KMS-11 (cell line): ENCODE results near the gene GPR160.

Source experiments
- H2AFZ ChIP-seq: fragments of 200-600 bp; sonication (generic); 2 replicates; pipeline ENCODE4 v1.6.1; 2016; ENCODE audit warnings: antibody characterized with exemption, mixed run types, low read depth
- H3K27ac ChIP-seq: fragments of 200-600 bp; sonication (generic); 2 replicates; pipeline ENCODE4 v1.6.1; 2016; ENCODE audit warnings: mild to moderate bottlenecking, mixed run types
- H3K27me3 ChIP-seq: fragments of 200-600 bp; sonication (generic); 2 replicates; pipeline ENCODE4 v1.6.1; 2017; ENCODE audit warnings: mild to moderate bottlenecking, low read depth, mixed run types, moderate library complexity; ENCODE audit not compliant: insufficient read depth
- H3K36me3 ChIP-seq: fragments of 200-600 bp; sonication (generic); 2 replicates; pipeline ENCODE4 v1.6.1; 2017; ENCODE audit warnings: mild to moderate bottlenecking, mixed run types; ENCODE audit not compliant: insufficient read depth
- H3K4me1 ChIP-seq: fragments of 200-600 bp; sonication (generic); 2 replicates; pipeline ENCODE4 v1.6.1; 2016; ENCODE audit warnings: mild to moderate bottlenecking, low read depth, mixed run types; ENCODE audit not compliant: poor library complexity, severe bottlenecking
- H3K4me2 ChIP-seq: fragments of 200-600 bp; sonication (generic); 2 replicates; pipeline ENCODE4 v1.7.0; 2016; ENCODE audit warnings: mild to moderate bottlenecking, mixed run types
- H3K4me3 ChIP-seq: fragments of 200-600 bp; sonication (generic); IDR thresholded peaks from 2 replicates; pipeline ENCODE4 v1.6.1; 2017; ENCODE audit warnings: low read depth, low read length, mixed read lengths; ENCODE audit not compliant: insufficient read depth
- H3K79me2 ChIP-seq: fragments of 200-600 bp; sonication (generic); 2 replicates; pipeline ENCODE4 v1.6.1; 2016; ENCODE audit warnings: low read depth, mixed run types; ENCODE audit not compliant: insufficient read depth
- H3K9ac ChIP-seq: fragments of 200-600 bp; sonication (generic); 2 replicates; pipeline ENCODE4 v1.6.1; 2016; ENCODE audit warnings: mild to moderate bottlenecking, mixed run types
- H4K20me1 ChIP-seq: fragments of 200-600 bp; sonication (generic); 2 replicates; pipeline ENCODE4 v1.6.1; 2016; ENCODE audit warnings: mild to moderate bottlenecking, mixed run types; ENCODE audit not compliant: insufficient read depth
- CTCF ChIP-seq: fragments of 200-600 bp; sonication (generic); conservative IDR thresholded peaks from 2 replicates; pipeline ENCODE4 v1.6.1; 2017; ENCODE audit warnings: low read depth, mild to moderate bottlenecking, antibody characterized with exemption, low read length, moderate library complexity, mixed read lengths

The GPR160 gene

GRCh38 chr3:170000051-170000450, 37.7 kb upstream of the GPR160 start:
- no peak overlapping the region for H3K4me2 ChIP-seq
- H2AFZ ChIP-seq, result no peak overlapping the region
- no peak overlapping the region for H3K9ac ChIP-seq
- H3K79me2 ChIP-seq, result no peaks in the 10 kb centered on the region
- no peak for TF ChIP-seq CTCF
- no peaks in the 10 kb centered on the region for H3K27me3 ChIP-seq
- no peaks in the 10 kb centered on the region for H3K36me3 ChIP-seq
- no peak overlapping the region for H3K4me3 ChIP-seq
- peaks cover 19% of the 10 kb centered on the region for H3K4me1 ChIP-seq
- no peak overlapping the region for H3K27ac ChIP-seq
- H4K20me1 ChIP-seq, result no peaks in the 10 kb centered on the region

GRCh38 chr3:170002231-170002630, 35.6 kb upstream of the GPR160 start:
- Histone ChIP-seq H3K9ac (no peak overlapping the region), H3K36me3 (no peaks in the 10 kb centered on the region), H3K4me3 (no peak overlapping the region), H3K27ac (no peak overlapping the region), H3K79me2 (no peaks in the 10 kb centered on the region), H2AFZ (no peak overlapping the region), H3K4me2 (no peak overlapping the region), H3K4me1 (peaks cover 19% of the 10 kb centered on the region), H4K20me1 (no peaks in the 10 kb centered on the region), H3K27me3 (no peaks in the 10 kb centered on the region)
- no peak for TF ChIP-seq CTCF

GRCh38 chr3:170002879-170003278, 34.9 kb upstream of the GPR160 start:
- no peak overlapping the region for H3K4me2 ChIP-seq
- H3K4me3 ChIP-seq, result no peak overlapping the region
- TF ChIP-seq CTCF, result no peak
- H3K79me2 ChIP-seq, result no peaks in the 10 kb centered on the region
- H3K27ac ChIP-seq, result no peak overlapping the region
- no peaks in the 10 kb centered on the region for H3K27me3 ChIP-seq
- H3K4me1 ChIP-seq, result peaks cover 14% of the 10 kb centered on the region
- H4K20me1 ChIP-seq, result no peaks in the 10 kb centered on the region
- no peak overlapping the region for H2AFZ ChIP-seq
- no peaks in the 10 kb centered on the region for H3K36me3 ChIP-seq
- no peak overlapping the region for H3K9ac ChIP-seq

- Histone ChIP-seq H3K9ac (no peak overlapping the region), H3K27me3 (no peaks in the 10 kb centered on the region), H2AFZ (no peak overlapping the region), H3K79me2 (no peaks in the 10 kb centered on the region), H3K27ac (no peak overlapping the region), H3K36me3 (no peaks in the 10 kb centered on the region), H3K4me3 (no peak overlapping the region), H3K4me1 (peaks cover 4% of the 10 kb centered on the region), H4K20me1 (no peaks in the 10 kb centered on the region), H3K4me2 (no peak overlapping the region)
- no peak for TF ChIP-seq CTCF
Observed at GRCh38 chr3:170003881-170004356, 33.9 kb upstream of the GPR160 start.
